Fibroblast of villous mesenchyme (primary cell): ENCODE results near the gene MAD1L1. TPM values are rescaled to one million over a fixed set of nuclear protein-coding genes. Genes with fewer than 3 reads are reported as not detected.
"Not testable (repeated sequence)": the region's sequence is repeated elsewhere in the genome, so short reads cannot be mapped to it uniquely, and the experiment has no call there.

Experiments used
- DNase-seq: peaks from one replicate; pipeline ENCODE4 v3.0.0-alpha.2; 2010; ENCODE audit warnings: low read depth
- H3K4me3 ChIP-seq: 2 replicates; pipeline ENCODE4 v1.5.1; 2011; ENCODE audit warnings: low read depth, mild to moderate bottlenecking, low read length
- total RNA-seq: library from RNA; depleted of rRNA; stranded (reverse); fragments of >200 nt; gene quantifications from 2 replicates; pipeline ENCODE4 v1.2.3, GENCODE V29; 2012
- TF ChIP-seq, protein P1 (sequence below): IDR thresholded peaks from 2 replicates; pipeline ENCODE4 v1.5.1; 2012; ENCODE audit warnings: low read depth, mild to moderate bottlenecking, low read length; ENCODE audit not compliant: insufficient read depth

MAD1L1 gene
- total RNA-seq, 1 donor = 43.6 TPM

DNA sequence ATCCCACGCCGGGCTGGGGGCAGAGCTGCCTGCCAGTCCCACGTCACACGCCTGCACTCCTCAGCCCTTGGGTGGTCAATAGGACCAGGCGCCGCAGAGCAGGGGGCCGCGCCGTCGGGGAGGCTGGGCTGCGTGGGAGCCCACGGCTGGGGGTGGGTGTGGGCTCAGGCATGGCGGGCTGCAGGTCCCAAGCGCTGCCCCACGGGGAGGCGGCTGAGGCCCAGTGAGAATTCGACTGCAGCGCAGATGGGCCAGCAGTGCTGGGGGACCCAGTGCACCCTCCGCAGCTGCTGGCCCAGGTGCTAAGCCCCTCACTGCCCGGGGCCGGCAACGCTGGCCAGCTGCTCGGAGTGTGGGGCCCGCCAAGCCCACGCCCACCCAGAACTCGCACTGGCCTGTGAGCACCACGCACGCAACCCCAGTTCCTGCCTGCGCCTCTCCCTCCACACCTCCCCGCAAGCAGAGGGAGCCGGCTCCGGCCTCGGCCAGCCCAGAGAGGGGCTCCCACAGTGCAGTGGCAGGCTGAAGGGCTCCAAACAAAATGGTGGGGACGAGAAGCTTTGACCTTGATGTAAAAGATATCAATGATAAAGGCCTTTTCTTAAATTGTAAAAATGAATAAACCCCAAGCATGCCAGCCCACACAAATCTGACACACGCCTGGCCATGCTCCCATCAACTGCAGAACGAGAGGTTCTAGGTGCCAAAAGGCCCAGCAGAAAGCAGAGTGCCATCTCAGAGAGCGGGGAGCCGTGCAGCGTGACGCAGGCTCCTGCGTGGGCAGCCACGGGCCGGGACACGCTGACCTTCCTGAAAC is 255.5 kb downstream of the MAD1L1 start:
- no peak overlapping the region for H3K4me3 ChIP-seq
- no peak for DNase-seq
- TF ChIP-seq, protein P1, sequence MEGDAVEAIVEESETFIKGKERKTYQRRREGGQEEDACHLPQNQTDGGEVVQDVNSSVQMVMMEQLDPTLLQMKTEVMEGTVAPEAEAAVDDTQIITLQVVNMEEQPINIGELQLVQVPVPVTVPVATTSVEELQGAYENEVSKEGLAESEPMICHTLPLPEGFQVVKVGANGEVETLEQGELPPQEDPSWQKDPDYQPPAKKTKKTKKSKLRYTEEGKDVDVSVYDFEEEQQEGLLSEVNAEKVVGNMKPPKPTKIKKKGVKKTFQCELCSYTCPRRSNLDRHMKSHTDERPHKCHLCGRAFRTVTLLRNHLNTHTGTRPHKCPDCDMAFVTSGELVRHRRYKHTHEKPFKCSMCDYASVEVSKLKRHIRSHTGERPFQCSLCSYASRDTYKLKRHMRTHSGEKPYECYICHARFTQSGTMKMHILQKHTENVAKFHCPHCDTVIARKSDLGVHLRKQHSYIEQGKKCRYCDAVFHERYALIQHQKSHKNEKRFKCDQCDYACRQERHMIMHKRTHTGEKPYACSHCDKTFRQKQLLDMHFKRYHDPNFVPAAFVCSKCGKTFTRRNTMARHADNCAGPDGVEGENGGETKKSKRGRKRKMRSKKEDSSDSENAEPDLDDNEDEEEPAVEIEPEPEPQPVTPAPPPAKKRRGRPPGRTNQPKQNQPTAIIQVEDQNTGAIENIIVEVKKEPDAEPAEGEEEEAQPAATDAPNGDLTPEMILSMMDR = no peak

DNA sequence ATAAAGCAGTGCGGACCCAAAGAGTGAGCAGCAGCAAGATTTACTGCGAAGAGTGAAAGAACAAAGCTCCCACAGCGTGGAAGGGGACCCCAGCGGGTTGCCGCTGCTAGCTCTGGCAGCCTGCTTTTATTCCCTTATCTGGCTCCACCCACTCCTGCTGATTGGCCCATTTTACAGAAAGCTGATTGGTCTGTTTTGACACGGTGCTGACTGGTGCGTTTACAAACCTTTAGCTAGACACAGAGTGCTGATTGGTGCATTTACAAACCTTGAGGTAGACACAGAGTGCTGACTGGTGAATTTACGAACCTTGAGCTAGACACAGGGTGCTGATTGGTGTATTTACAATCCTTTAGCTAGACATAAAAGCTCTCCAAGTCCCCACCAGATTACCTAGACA is 256.2 kb downstream of the MAD1L1 start:
- H3K4me3 ChIP-seq, DNase-seq: not testable (repeated sequence)

DNA sequence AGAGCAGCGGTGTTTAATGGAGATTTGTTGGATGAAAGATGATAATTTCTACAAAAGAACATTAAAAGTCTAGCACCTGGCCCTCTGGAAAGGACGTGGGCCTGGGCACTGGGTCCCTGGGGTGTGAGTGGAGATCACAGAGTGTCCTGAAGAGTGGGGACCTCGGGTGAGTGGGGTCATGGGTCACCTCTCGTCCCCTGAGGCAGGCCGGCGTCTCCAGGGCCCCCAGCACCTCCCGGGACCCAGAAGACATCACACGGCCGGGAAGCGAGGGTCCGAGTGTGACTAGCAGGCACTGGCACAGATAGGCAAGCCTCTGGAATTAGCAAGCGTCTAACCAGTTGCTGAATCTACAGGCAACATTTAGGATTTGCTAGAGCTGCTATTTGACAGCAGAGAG is 257.2 kb downstream of the MAD1L1 start:
- H3K4me3 ChIP-seq = no peak overlapping the region

DNA sequence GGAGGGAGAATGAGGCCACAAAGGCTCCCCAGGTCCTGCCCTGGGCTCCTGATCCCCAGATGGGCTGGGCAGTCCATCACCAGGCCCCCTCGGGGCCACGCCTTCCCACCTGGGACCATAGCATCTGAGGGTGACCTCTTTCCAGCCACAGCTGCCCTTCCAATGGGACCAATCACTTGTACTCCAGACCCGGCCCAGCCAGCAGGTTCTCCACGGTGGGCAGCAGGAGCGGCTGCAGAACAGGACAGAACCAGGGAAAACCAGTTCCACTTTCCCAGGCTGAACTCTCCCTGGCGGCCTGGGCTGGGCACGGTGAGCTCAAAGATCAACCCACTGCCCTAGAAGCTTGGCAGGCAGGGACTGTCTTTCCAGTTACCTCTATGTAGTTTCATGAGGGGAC is 257.6 kb downstream of the MAD1L1 start:
- DNase-seq = no peak
- TF ChIP-seq, protein P1 = no peak
- H3K4me3 ChIP-seq = no peak overlapping the region

More for the DNA sequence above, 257.2 kb downstream of the MAD1L1 start:
- TF ChIP-seq, protein P1 = no peak
- no peak for DNase-seq

DNA sequence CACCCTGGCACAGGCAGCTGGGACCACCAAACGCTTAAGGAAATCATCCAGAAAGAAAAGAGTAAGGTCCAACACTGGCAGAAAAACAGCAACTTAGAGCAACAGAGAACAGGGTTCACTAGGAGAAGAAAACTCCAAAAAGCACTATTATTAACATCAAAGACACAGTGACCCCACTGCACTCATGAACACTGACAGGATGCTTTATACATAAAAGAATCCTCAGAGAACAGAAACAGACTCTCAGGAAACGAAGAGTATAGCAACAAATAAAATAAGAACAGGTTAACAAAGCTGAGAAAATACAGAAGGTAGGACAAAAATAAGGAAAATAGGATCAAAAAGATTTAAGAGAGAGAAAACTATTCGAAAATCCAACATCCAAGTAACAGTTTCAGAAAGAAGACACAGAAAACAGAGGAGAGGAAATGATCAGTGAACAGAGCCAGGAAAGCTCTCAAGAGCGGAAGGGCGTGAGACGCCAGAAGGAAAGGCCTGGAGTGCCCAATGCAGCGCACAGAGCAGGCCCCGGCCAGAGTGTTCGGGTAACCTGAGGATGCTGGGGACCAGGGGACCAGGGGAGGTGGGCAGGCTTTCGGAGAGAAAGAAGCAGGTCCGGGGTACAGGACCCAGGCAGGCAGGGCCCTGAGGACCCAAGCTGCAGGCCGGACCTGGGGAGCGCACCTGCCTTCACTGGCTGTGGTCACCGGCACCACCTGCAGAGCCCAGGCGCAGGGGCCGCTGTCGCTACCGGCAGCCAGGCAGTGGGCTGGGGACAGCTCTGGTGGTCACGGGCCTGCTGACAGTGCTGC is 258.2 kb downstream of the MAD1L1 start:
- no peak overlapping the region for H3K4me3 ChIP-seq
- no peak for DNase-seq
- TF ChIP-seq, protein P1 = no peak

DNA sequence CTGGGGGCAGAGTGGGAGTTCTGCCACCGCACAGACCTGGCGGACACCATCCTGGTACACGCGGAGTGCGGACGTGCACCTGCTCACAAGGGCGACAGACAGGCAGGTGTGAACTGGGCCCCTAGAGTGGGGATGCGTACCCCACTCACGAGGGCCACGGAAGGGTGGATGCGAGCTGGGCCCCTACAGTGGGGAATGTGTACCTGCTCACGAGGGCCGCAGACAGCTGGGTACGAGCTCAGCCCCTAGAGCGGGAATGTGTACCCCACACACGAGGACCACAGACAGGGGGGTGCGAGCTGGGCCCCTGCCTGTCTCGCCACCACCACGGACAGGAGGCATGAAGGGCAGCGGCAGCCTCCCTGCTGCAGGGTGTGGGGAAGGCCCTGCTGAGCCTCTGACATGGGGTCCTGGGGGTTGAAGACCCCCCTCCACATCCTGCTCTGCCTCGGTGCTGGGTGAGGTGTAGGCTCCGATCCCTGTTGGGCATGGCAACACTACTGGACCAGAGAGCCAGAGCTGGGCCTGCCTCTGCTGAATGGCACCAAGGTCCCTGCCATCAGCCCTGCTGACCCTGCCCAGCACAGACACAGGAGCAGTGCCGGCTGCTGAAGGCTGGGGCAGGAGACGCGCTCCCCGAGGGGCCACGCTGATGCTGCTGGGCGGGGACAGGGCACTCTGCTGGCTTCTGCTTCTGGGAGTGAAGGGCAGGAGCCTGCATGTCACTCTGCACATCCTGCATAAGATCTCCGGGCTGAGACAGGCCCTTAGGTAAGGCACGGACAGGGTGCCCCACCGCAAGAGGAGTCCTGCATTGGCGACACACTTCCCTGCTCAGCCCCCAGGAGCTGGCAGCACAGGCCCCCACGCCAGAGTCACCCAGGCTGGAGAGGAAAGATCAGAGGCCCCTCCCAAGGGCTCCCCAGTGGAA is 259.2 kb downstream of the MAD1L1 start:
- no peak overlapping the region for H3K4me3 ChIP-seq
- DNase-seq = no peak
- TF ChIP-seq, protein P1 = no peak

DNA sequence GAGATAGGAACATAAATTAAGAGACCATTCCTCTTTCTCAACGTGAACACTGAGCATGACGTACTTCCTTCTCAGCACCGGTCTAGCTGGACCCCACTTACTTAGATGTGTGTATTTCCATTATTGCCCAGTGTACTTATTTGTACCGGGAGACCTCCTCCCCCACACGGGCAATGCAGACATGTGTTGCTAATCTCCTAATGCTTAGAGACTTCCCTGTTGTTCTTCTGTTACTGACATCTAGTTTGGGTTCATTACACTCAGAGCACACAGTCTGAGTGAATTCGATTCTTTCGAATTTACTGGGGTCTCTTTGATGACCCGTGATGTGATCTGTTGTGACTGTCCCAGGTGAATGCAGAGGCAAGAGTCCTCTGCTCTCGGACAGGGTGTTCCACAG is 260.0 kb downstream of the MAD1L1 start:
- DNase-seq = no peak
- TF ChIP-seq, protein P1 = no peak
- no peak overlapping the region for H3K4me3 ChIP-seq
